A549 (cell line): Measurements from ENCODE around the gene TAPBPL. TPM values are rescaled to one million over a fixed set of nuclear protein-coding genes. Genes with fewer than 3 reads are reported as not detected.
"Not testable (repeated sequence)": the region's sequence is repeated elsewhere in the genome, so short reads cannot be mapped to it uniquely, and the experiment has no call there.

Experiments used
- ATAC-seq, 2 experiments: fragments of 200-7000 bp in 1 of 2; fragments of >200 bp in 1 of 2; cut with Nextera tagmentation in 1 of 2; cut with Tn5 transposase in 1 of 2; 3 replicates each; pipeline versions ENCODE4 v1.8.0 to v1.9.1; 2018 to 2020; ENCODE audit warnings: mild to moderate bottlenecking in 1 of 2, moderate library complexity in 1 of 2
- CTCF ChIA-PET: fragments of 300-600 bp; sonication (Branson Sonifier 250); formaldehyde crosslinking; extraction: SDS; loops from one replicate; lab custom pipeline; 2021; ENCODE audit warnings: antibody characterized with exemption, inconsistent platforms; lab: Yijun Ruan, JAX
- POLR2A ChIA-PET: fragments of 350-600 bp; formaldehyde crosslinking; extraction: SDS; loops from one replicate; lab custom pipeline; 2021; ENCODE audit warnings: antibody characterized with exemption, inconsistent platforms; lab: Yijun Ruan, JAX
- DNase-seq, 2 experiments: peaks; one replicate each; pipeline versions ENCODE4 v3.0.0 to v3.0.0-alpha.2; 2011 to 2016; ENCODE audit warnings: low read depth in 1 of 2, low spot score in 1 of 2
- FAIRE-seq: peaks from 2 replicates; lab custom pipeline; 2011; peaks lifted over from hg19 to GRCh38; lab: Jason Lieb, UNC
- H3K27ac ChIP-seq, 2 experiments: fragments of >200 bp; sonication (Bioruptor Twin); formaldehyde crosslinking; 3 replicates each; pipeline ENCODE4 v1.5.1; 2016 to 2017
- H3K4me1 ChIP-seq: fragments of >200 bp; sonication (Bioruptor Twin); formaldehyde crosslinking; 3 replicates; pipeline ENCODE4 v1.6.1; 2016
- H3K4me2 ChIP-seq: fragments of >200 bp; sonication (Bioruptor Twin); formaldehyde crosslinking; 3 replicates; pipeline ENCODE4 v1.6.1; 2016
- H3K4me3 ChIP-seq: fragments of >200 bp; sonication (Bioruptor Twin); formaldehyde crosslinking; 3 replicates; pipeline ENCODE4 v1.5.1; 2016
- H3K9me3 ChIP-seq: fragments of >200 bp; sonication (Bioruptor Twin); formaldehyde crosslinking; 3 replicates; pipeline ENCODE4 v1.6.1; 2016
- EHF ChIP-seq: fragments of 250-450 bp; sonication (Bioruptor Pico); IDR thresholded peaks from 2 replicates; pipeline ENCODE4 v1.5.0; 2020; ENCODE audit warnings: mild to moderate bottlenecking
- EP300 ChIP-seq, 2 experiments: fragments of >200 bp; sonication (Bioruptor Twin); formaldehyde crosslinking; IDR thresholded peaks; 2 replicates in 1 of 2; 3 replicates in 1 of 2; pipeline ENCODE4 v1.6.1; 2016 to 2017
- FOSL2 ChIP-seq, 2 experiments: fragments of 450-650 bp in 1 of 2; fragments of >200 bp in 1 of 2; sonication (Bioruptor Twin) in 1 of 2; formaldehyde crosslinking; IDR thresholded peaks; 2 replicates each; pipeline versions ENCODE4 v1.5.0 to v1.6.1; 2016 to 2020; ENCODE audit warnings: mild to moderate bottlenecking in 1 of 2, moderate library complexity in 1 of 2
- FOXS1 ChIP-seq: fragments of 250-450 bp; sonication (Bioruptor Pico); IDR thresholded peaks from 2 replicates; pipeline ENCODE4 v1.5.0; 2020; ENCODE audit warnings: mild to moderate bottlenecking, moderate library complexity
- HEYL ChIP-seq: fragments of 250-450 bp; sonication (Bioruptor Pico); IDR thresholded peaks from 2 replicates; pipeline ENCODE4 v1.8.0; 2021; ENCODE audit warnings: mild to moderate bottlenecking, moderate library complexity
- HOXA7 ChIP-seq: fragments of 250-450 bp; sonication (Bioruptor Pico); IDR thresholded peaks from 2 replicates; pipeline ENCODE4 v1.5.0; 2020; ENCODE audit warnings: mild to moderate bottlenecking, moderate library complexity
- KDM1A ChIP-seq: fragments of 200-600 bp; sonication (generic); IDR thresholded peaks from 2 replicates; pipeline ENCODE4 v1.6.1; 2016; ENCODE audit warnings: low read depth, mild to moderate bottlenecking
- KDM5A ChIP-seq: fragments of 200-600 bp; sonication (generic); IDR thresholded peaks from 2 replicates; pipeline ENCODE4 v1.6.1; 2016; ENCODE audit warnings: antibody characterized with exemption, mild to moderate bottlenecking
- MAFK ChIP-seq: fragments of 450-650 bp; IDR thresholded peaks from 2 replicates; pipeline ENCODE4 v1.6.1; 2014; ENCODE audit not compliant: partially characterized antibody
- RAD21 ChIP-seq, 2 experiments: fragments of >200 bp in 1 of 2; sonication (Bioruptor Twin) in 1 of 2; formaldehyde crosslinking in 1 of 2; IDR thresholded peaks in 1 of 2; conservative IDR thresholded peaks in 1 of 2; 2 replicates in 1 of 2; 3 replicates in 1 of 2; pipeline ENCODE4 v1.6.1; 2012 to 2018; ENCODE audit warnings: inconsistent platforms in 1 of 2
- SREBF2 ChIP-seq: fragments of 450-650 bp; IDR thresholded peaks from 2 replicates; pipeline ENCODE4 v1.6.1; 2014; ENCODE audit warnings: mild to moderate bottlenecking, moderate library complexity
- TFCP2L1 ChIP-seq: fragments of 250-450 bp; sonication (Bioruptor Pico); IDR thresholded peaks from 2 replicates; pipeline ENCODE4 v1.5.0; 2021; ENCODE audit warnings: mild to moderate bottlenecking
- ZC3H11A ChIP-seq: fragments of 450-650 bp; IDR thresholded peaks from 2 replicates; pipeline ENCODE4 v1.6.1; 2014; ENCODE audit warnings: antibody characterized with exemption, mild to moderate bottlenecking
- ZSCAN20 ChIP-seq: fragments of 250-450 bp; sonication (Bioruptor Pico); IDR thresholded peaks from 2 replicates; pipeline ENCODE4 v1.8.0; 2022; ENCODE audit warnings: mild to moderate bottlenecking, moderate library complexity
- WGBS: methylation state at CpG from one replicate; pipeline ENCODE4 v1.1.6; 2017; ENCODE audit errors: missing lambda C conversion rate; 5-methylcytosine and 5-hydroxymethylcytosine counted together
- polyA plus RNA-seq, 4 experiments: library from polyadenylated mRNA; depleted of rRNA in 3 of 4; stranded (reverse); fragments of >200 nt; fragmentation: RNase III in 1 of 4; extraction: RNeasy Plus Mini Kit Qiagen cat#74134 plus additional on column Dnase treatment in 1 of 4; gene quantifications; 2 replicates in 3 of 4; 3 replicates in 1 of 4; pipeline ENCODE4 v1.2.3, GENCODE V29; 2011 to 2017
- TF ChIP-seq, protein P1 (sequence below): fragments of >200 bp; sonication (Bioruptor Twin); formaldehyde crosslinking; IDR thresholded peaks from 3 replicates; pipeline ENCODE4 v1.6.1; 2016
- TF ChIP-seq, protein P2 (sequence below): fragments of 250-450 bp; sonication (Bioruptor Pico); IDR thresholded peaks from 2 replicates; pipeline ENCODE4 v1.5.0; 2020; ENCODE audit warnings: low read depth, mild to moderate bottlenecking, moderate library complexity
- TF ChIP-seq, protein P3 (sequence below): fragments of >200 bp; sonication (Bioruptor Twin); formaldehyde crosslinking; IDR thresholded peaks from 3 replicates; pipeline ENCODE4 v1.5.1; 2016
- TF ChIP-seq, protein P4 (sequence below): IDR thresholded peaks from 2 replicates; pipeline ENCODE4 v1.6.1; 2012
- TF ChIP-seq, protein P5 (sequence below): fragments of 250-450 bp; sonication (Bioruptor Pico); IDR thresholded peaks from 2 replicates; pipeline ENCODE4 v1.5.0; 2021; ENCODE audit warnings: mild to moderate bottlenecking, moderate library complexity, borderline replicate concordance

The TAPBPL gene
- polyA plus RNA-seq, 2 of the 4 experiments (the other 2 are of a cell fraction), result 2.8 to 3.6 TPM

GRCh38 chr12:6471989-6472360 is 20.1 kb downstream of the TAPBPL start:
- TF ChIP-seq FOSL2 (IDR thresholded peaks at IDR 0.05) (no peak), FOSL2 (CRISPR knock-in tag; IDR thresholded peaks at IDR 0.05) (0 out of 2 replicates have a peak, but pooled peaks have one; percentile 7), FOXS1 (CRISPR knock-in tag) (no peak)
- no peak overlapping the region for H3K27ac ChIP-seq
- ChIA-PET CTCF (interaction anchor here (1.1 kb wide), 1 partner anchor 21 kb away, joined by 3 read pairs; the partner anchor contains the start of gene MRPL51), POLR2A (no interaction called here)
- no peak overlapping the region for H3K4me3 ChIP-seq
- peaks cover 38% of the 10 kb centered on the region for H3K4me1 ChIP-seq
- no peak for FAIRE-seq
- peak in 1 of 2 experiments; percentile 17 for DNase-seq
- 39% methylated on average over 1 of the region's 1 CpG for WGBS
- no peak for ATAC-seq
- no peaks in the 10 kb centered on the region for H3K9me3 ChIP-seq
- H3K4me2 ChIP-seq, result peak overlapping the region; percentile 100; the same call in 2 of the 3 replicates

GRCh38 chr12:6472491-6472890 is 20.6 kb downstream of the TAPBPL start:
- CTCF ChIA-PET, result no interaction called here
- H3K4me3 ChIP-seq, result no peak overlapping the region
- TF ChIP-seq MAFK (no peak), TFCP2L1 (CRISPR knock-in tag) (no peak), ZC3H11A (no peak), SREBF2 (no peak), EHF (CRISPR knock-in tag) (no peak), HOXA7 (no peak), KDM5A (no peak), EP300 (IDR thresholded peaks at IDR 0.05) (no peak), HEYL (no peak), KDM1A (no peak), RAD21 (conservative IDR thresholded peaks at IDR 0.05 in 1 of 2, IDR thresholded peaks at IDR 0.05 in 1 of 2) (no peak), ZSCAN20 (no peak)
- TF ChIP-seq, protein P1, sequence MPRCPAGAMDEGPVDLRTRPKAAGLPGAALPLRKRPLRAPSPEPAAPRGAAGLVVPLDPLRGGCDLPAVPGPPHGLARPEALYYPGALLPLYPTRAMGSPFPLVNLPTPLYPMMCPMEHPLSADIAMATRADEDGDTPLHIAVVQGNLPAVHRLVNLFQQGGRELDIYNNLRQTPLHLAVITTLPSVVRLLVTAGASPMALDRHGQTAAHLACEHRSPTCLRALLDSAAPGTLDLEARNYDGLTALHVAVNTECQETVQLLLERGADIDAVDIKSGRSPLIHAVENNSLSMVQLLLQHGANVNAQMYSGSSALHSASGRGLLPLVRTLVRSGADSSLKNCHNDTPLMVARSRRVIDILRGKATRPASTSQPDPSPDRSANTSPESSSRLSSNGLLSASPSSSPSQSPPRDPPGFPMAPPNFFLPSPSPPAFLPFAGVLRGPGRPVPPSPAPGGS, result no peak
- TF ChIP-seq, protein P2, sequence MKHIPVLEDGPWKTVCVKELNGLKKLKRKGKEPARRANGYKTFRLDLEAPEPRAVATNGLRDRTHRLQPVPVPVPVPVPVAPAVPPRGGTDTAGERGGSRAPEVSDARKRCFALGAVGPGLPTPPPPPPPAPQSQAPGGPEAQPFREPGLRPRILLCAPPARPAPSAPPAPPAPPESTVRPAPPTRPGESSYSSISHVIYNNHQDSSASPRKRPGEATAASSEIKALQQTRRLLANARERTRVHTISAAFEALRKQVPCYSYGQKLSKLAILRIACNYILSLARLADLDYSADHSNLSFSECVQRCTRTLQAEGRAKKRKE (CRISPR knock-in tag), result no peak
- TF ChIP-seq, protein P3, sequence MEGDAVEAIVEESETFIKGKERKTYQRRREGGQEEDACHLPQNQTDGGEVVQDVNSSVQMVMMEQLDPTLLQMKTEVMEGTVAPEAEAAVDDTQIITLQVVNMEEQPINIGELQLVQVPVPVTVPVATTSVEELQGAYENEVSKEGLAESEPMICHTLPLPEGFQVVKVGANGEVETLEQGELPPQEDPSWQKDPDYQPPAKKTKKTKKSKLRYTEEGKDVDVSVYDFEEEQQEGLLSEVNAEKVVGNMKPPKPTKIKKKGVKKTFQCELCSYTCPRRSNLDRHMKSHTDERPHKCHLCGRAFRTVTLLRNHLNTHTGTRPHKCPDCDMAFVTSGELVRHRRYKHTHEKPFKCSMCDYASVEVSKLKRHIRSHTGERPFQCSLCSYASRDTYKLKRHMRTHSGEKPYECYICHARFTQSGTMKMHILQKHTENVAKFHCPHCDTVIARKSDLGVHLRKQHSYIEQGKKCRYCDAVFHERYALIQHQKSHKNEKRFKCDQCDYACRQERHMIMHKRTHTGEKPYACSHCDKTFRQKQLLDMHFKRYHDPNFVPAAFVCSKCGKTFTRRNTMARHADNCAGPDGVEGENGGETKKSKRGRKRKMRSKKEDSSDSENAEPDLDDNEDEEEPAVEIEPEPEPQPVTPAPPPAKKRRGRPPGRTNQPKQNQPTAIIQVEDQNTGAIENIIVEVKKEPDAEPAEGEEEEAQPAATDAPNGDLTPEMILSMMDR, result no peak
- TF ChIP-seq, protein P4, sequence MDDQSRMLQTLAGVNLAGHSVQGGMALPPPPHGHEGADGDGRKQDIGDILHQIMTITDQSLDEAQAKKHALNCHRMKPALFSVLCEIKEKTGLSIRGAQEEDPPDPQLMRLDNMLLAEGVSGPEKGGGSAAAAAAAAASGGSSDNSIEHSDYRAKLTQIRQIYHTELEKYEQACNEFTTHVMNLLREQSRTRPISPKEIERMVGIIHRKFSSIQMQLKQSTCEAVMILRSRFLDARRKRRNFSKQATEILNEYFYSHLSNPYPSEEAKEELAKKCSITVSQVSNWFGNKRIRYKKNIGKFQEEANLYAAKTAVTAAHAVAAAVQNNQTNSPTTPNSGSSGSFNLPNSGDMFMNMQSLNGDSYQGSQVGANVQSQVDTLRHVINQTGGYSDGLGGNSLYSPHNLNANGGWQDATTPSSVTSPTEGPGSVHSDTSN, result no peak
- TF ChIP-seq, protein P5, sequence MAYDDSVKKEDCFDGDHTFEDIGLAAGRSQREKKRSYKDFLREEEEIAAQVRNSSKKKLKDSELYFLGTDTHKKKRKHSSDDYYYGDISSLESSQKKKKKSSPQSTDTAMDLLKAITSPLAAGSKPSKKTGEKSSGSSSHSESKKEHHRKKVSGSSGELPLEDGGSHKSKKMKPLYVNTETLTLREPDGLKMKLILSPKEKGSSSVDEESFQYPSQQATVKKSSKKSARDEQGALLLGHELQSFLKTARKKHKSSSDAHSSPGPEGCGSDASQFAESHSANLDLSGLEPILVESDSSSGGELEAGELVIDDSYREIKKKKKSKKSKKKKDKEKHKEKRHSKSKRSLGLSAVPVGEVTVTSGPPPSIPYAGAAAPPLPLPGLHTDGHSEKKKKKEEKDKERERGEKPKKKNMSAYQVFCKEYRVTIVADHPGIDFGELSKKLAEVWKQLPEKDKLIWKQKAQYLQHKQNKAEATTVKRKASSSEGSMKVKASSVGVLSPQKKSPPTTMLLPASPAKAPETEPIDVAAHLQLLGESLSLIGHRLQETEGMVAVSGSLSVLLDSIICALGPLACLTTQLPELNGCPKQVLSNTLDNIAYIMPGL, result no peak
- TF ChIP-seq, all 56 proteins: peak for 0
- Histone ChIP-seq H3K27ac (no peak overlapping the region), H3K9me3 (no peaks in the 10 kb centered on the region), H3K4me1 (peaks cover 38% of the 10 kb centered on the region), H3K4me2 (no peak overlapping the region)
- DNase-seq (no peak), FAIRE-seq (no peak), ATAC-seq (no peak)
- 84% methylated on average over 11 of the region's 11 CpGs for WGBS
- POLR2A ChIA-PET, result no interaction called here

GRCh38 chr12:6475233-6475975 is 23.6 kb downstream of the TAPBPL start:
- CTCF ChIA-PET, result not testable (repeated sequence)

More at GRCh38 chr12:6475233-6475975, 23.6 kb downstream of the TAPBPL start:
- H3K27ac ChIP-seq, POLR2A ChIA-PET, H3K9me3 ChIP-seq, H3K4me3 ChIP-seq, FAIRE-seq, H3K4me2 ChIP-seq, ATAC-seq, DNase-seq: not testable (repeated sequence)
- WGBS, result 71% methylated on average over 14 of the region's 48 CpGs
- peaks cover 13% of the 10 kb centered on the region for H3K4me1 ChIP-seq
